Fibroblast of villous mesenchyme (primary cell): Measurements from ENCODE around the gene PKD1. TPM values are rescaled to one million over a fixed set of nuclear protein-coding genes. Genes with fewer than 3 reads are reported as not detected.

Source experiments
- DNase-seq: peaks from one replicate; pipeline ENCODE4 v3.0.0-alpha.2; 2010; ENCODE audit warnings: low read depth
- H3K4me3 ChIP-seq: 2 replicates; pipeline ENCODE4 v1.5.1; 2011; ENCODE audit warnings: low read depth, mild to moderate bottlenecking, low read length
- CTCF ChIP-seq: IDR thresholded peaks from 2 replicates; pipeline ENCODE4 v1.5.1; 2012; ENCODE audit warnings: low read depth, mild to moderate bottlenecking, low read length; ENCODE audit not compliant: insufficient read depth
- total RNA-seq: library from RNA; depleted of rRNA; stranded (reverse); fragments of >200 nt; gene quantifications from 2 replicates; pipeline ENCODE4 v1.2.3, GENCODE V29; 2012

Gene PKD1
- total RNA-seq, 1 donor: 139 TPM

GRCh38 chr16:2061526-2061925, 74.2 kb downstream of the PKD1 start:
- no peak for DNase-seq
- no peak overlapping the region for H3K4me3 ChIP-seq
- TF ChIP-seq CTCF: no peak

GRCh38 chr16:2061023-2061422, 74.7 kb downstream of the PKD1 start:
- no peak overlapping the region for H3K4me3 ChIP-seq
- TF ChIP-seq CTCF: no peak
- DNase-seq: no peak

- DNase-seq: no peak
- no peak for TF ChIP-seq CTCF
- no peak overlapping the region for H3K4me3 ChIP-seq
Observed at GRCh38 chr16:2060346-2060745, 75.4 kb downstream of the PKD1 start.

- H3K4me3 ChIP-seq: no peak overlapping the region
- no peak for DNase-seq
- TF ChIP-seq CTCF: no peak
Observed at GRCh38 chr16:2058872-2059271, 76.8 kb downstream of the PKD1 start.

- TF ChIP-seq CTCF: no peak
- H3K4me3 ChIP-seq: no peak overlapping the region
- DNase-seq: no peak
Observed at GRCh38 chr16:2058420-2058819, 77.3 kb downstream of the PKD1 start.

GRCh38 chr16:2057438-2057837, 78.3 kb downstream of the PKD1 start:
- no peak overlapping the region for H3K4me3 ChIP-seq
- DNase-seq: no peak
- no peak for TF ChIP-seq CTCF

GRCh38 chr16:2056681-2057407, 78.9 kb downstream of the PKD1 start:
- TF ChIP-seq CTCF: peak; percentile 41
- no peak for DNase-seq

More at GRCh38 chr16:2056681-2057407, 78.9 kb downstream of the PKD1 start:
- no peak overlapping the region for H3K4me3 ChIP-seq
